Breast epithelium (tissue), 3 donors: ENCODE results near the gene GIMAP5.

Experiments used
- CTCF ChIP-seq, 3 donors: fragments of 450-650 bp; IDR thresholded peaks; one replicate each; pipeline ENCODE4 v1.5.1; 2016 to 2017; ENCODE audit warnings: antibody characterized with exemption in 3 of 3, mild to moderate bottlenecking in 3 of 3, moderate library complexity in 3 of 3
- POLR2AphosphoS5 ChIP-seq, 3 donors: sonication (generic); formaldehyde crosslinking; IDR thresholded peaks; one replicate each; pipeline ENCODE4 v1.6.1; 2017; ENCODE audit warnings: antibody characterized with exemption in 3 of 3

DNA sequence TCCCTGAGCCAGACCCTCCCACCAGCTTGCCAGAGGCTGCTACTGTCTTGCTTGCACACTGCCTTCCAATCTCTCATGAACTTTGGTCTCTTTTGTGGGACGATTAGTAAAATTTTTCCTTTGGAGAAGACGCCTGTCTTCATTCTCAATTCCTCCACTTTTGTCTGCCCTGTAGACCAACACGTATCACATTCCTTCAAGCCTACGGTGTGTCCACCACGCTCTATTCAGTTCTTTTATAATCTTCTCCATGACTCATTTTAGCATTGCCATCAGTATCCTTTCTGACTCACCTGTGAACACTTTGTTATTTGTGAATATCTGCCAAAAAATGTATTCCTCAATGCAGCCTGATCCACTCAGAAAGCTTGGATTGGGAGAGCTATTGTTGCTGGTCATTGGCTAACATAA, 1.4 kb downstream of the GIMAP5 start:
- TF ChIP-seq CTCF (IDR thresholded peaks at IDR 0.05) (no peak), POLR2AphosphoS5 (IDR thresholded peaks at IDR 0.05) (no peak)
